CD4-positive, CD25-positive, alpha-beta regulatory T cell (primary cell): ENCODE results near the gene MFSD2A. TPM values are rescaled to one million over a fixed set of nuclear protein-coding genes. Genes with fewer than 3 reads are reported as not detected.
A peak's percentile ranks its signal among the peaks of the same experiment; 100 is the strongest.

Experiments used
- ATAC-seq, 2 donors: fragments of 150-1000 bp; cut with Tn5 transposase; one replicate each; pipeline ENCODE4 v1.10.0; 2021; ENCODE audit warnings: low read depth in 2 of 2, moderate number of reproducible peaks in 2 of 2, moderate library complexity in 1 of 2
- DNase-seq, 3 donors: peaks; one replicate each; pipeline versions ENCODE4 v3.0.0 to v3.0.0-alpha.2; 2012 to 2022; ENCODE audit warnings: mixed read lengths in 1 of 3
- H3K27ac ChIP-seq: one replicate; pipeline ENCODE4 v1.7.0; 2013; ENCODE audit warnings: mild to moderate bottlenecking, low read length; ENCODE audit not compliant: insufficient read depth, poor library complexity, severe bottlenecking
- H3K27me3 ChIP-seq: one replicate; pipeline ENCODE4 v1.7.0; 2013; ENCODE audit warnings: low read length; ENCODE audit not compliant: control insufficient read depth, insufficient read depth
- H3K36me3 ChIP-seq: one replicate; pipeline ENCODE4 v1.7.0; 2013; ENCODE audit warnings: mild to moderate bottlenecking, low read length, moderate library complexity; ENCODE audit not compliant: control insufficient read depth, insufficient read depth
- H3K4me1 ChIP-seq: 2 replicates; pipeline ENCODE4 v1.7.0; 2013; ENCODE audit warnings: mild to moderate bottlenecking, low read length; ENCODE audit not compliant: insufficient read depth, control insufficient read depth, poor library complexity, severe bottlenecking
- H3K4me3 ChIP-seq: one replicate; pipeline ENCODE4 v1.7.0; 2013; ENCODE audit warnings: low read depth, mild to moderate bottlenecking, low read length, moderate library complexity
- H3K9me3 ChIP-seq, 2 experiments: 1 replicate in 1 of 2; 2 replicates in 1 of 2; pipeline ENCODE4 v1.7.0; 2013; ENCODE audit warnings: low read length in 2 of 2, mild to moderate bottlenecking in 1 of 2, moderate library complexity in 1 of 2; ENCODE audit not compliant: control insufficient read depth in 2 of 2
- H3K27ac Mint-ChIP-seq, 3 donors: one replicate each; pipeline ENCODE4 v1.8.0; 2020 to 2022; ENCODE audit warnings: mild to moderate bottlenecking in 3 of 3, mixed read lengths in 3 of 3, moderate library complexity in 2 of 3
- H3K27me3 Mint-ChIP-seq: one replicate; pipeline ENCODE4 v1.8.0; 2022; ENCODE audit warnings: mild to moderate bottlenecking, mixed read lengths
- H3K36me3 Mint-ChIP-seq: one replicate; pipeline ENCODE4 v1.8.0; 2020; ENCODE audit warnings: mixed read lengths
- H3K4me1 Mint-ChIP-seq, 4 donors: one replicate each; pipeline ENCODE4 v1.8.0; 2020 to 2022; ENCODE audit warnings: mixed read lengths in 4 of 4, mild to moderate bottlenecking in 1 of 4
- H3K4me3 Mint-ChIP-seq, 4 donors: one replicate each; pipeline ENCODE4 v1.8.0; 2020 to 2022; ENCODE audit warnings: mild to moderate bottlenecking in 4 of 4, mixed read lengths in 4 of 4, moderate library complexity in 3 of 4
- H3K9me3 Mint-ChIP-seq, 7 donors: one replicate each; pipeline ENCODE4 v1.8.0; 2020 to 2022; ENCODE audit warnings: mixed read lengths in 7 of 7, mild to moderate bottlenecking in 3 of 7, moderate library complexity in 2 of 7
- polyA plus RNA-seq, 4 donors: library from polyadenylated mRNA; unstranded; fragments of 300-500 nt; fragmentation: Illumina TruSeq; gene quantifications; one replicate each; pipeline ENCODE4 v1.2.3, GENCODE V29; 2021
- total RNA-seq: library from RNA; stranded (reverse); gene quantifications from one replicate; pipeline ENCODE4 v1.2.3, GENCODE V29; 2022

MFSD2A gene
- total and polyA plus RNA-seq, 5 donors from 2014 or later = 0.27 to 3.7 (median 0.39) TPM; not detected in 2

DNA sequence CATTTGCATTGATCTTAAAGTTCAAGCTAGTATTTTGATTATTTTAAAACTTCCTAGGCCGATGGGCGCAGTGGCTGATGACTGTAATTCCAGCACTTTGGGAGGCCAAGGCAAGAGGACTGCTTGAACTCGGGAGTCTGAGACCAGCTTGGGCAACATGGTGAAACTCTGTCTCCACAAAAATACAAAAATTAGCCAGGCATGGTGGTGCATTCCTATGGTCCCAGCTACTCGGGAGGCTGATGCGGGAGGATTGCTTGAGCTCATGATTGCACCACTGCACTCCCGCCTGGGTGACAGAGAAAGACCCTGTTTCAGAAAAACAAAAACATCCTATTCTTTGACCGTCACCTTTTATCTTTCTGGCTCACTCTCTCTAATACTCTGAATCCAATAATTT is 30.0 kb downstream of the MFSD2A start:
- DNase-seq (no peak), ATAC-seq (no peak)
- H3K27ac ChIP-seq = no peak overlapping the region
- no peaks in the 10 kb centered on the region for H3K9me3 ChIP-seq
- Mint-ChIP-seq H3K27ac (no peak overlapping the region), H3K9me3 (no peaks in the 10 kb centered on the region), H3K4me1 (no peaks in the 10 kb centered on the region), H3K27me3 (peaks cover 4% of the 10 kb centered on the region), H3K4me3 (no peak overlapping the region), H3K36me3 (no peaks in the 10 kb centered on the region)
- H3K36me3 ChIP-seq = no peaks in the 10 kb centered on the region
- H3K4me1 ChIP-seq = no peaks in the 10 kb centered on the region
- no peak overlapping the region for H3K4me3 ChIP-seq
- H3K27me3 ChIP-seq = peaks cover 1% of the 10 kb centered on the region

DNA sequence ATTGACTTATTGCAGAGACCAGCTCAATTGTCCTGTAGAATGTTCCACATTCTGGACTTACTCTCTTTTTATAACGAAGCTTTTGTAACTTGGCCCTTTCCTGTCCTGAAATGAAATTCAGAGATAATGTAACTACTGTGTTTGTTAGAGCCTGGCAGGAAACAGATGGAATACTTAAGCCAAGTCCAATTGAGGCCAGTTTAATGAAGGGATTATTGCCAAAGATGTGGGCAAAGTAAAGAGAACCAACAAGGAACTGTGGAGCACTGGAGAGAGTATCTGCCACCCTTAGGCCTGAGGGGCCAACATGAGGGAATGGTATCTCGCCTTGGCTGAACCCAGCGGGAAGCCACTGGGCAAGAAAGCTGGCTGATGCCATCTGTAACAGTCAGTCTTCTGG is 32.9 kb downstream of the MFSD2A start:
- Histone ChIP-seq H3K9me3 (no peaks in the 10 kb centered on the region), H3K27me3 (peaks cover 1% of the 10 kb centered on the region), H3K27ac (no peak overlapping the region), H3K36me3 (no peaks in the 10 kb centered on the region), H3K4me3 (no peak overlapping the region), H3K4me1 (no peaks in the 10 kb centered on the region)
- peak overlapping the region in 1 of 3 donors; percentile 72 for H3K27ac Mint-ChIP-seq
- peaks cover 4% of the 10 kb centered on the region for H3K27me3 Mint-ChIP-seq
- ATAC-seq (no peak), DNase-seq (no peak)
- H3K4me3 Mint-ChIP-seq = no peak overlapping the region
- H3K9me3 Mint-ChIP-seq = no peaks in the 10 kb centered on the region
- no peaks in the 10 kb centered on the region for H3K36me3 Mint-ChIP-seq
- no peaks in the 10 kb centered on the region for H3K4me1 Mint-ChIP-seq

- Mint-ChIP-seq H3K27ac (no peak overlapping the region), H3K36me3 (no peaks in the 10 kb centered on the region), H3K9me3 (peaks cover 0 to 2% (median 0%) of the 10 kb centered on the region in 7 donors), H3K4me3 (no peak overlapping the region), H3K27me3 (peaks cover 4% of the 10 kb centered on the region), H3K4me1 (no peaks in the 10 kb centered on the region)
- Histone ChIP-seq H3K36me3 (no peaks in the 10 kb centered on the region), H3K4me1 (no peaks in the 10 kb centered on the region), H3K4me3 (no peak overlapping the region), H3K9me3 (no peaks in the 10 kb centered on the region), H3K27me3 (peaks cover under 1% of the 10 kb centered on the region), H3K27ac (no peak overlapping the region)
- DNase-seq (no peak), ATAC-seq (no peak)
Measured at GRCh38 chr1:39988618-39989343, 33.8 kb downstream of the MFSD2A start.

DNA sequence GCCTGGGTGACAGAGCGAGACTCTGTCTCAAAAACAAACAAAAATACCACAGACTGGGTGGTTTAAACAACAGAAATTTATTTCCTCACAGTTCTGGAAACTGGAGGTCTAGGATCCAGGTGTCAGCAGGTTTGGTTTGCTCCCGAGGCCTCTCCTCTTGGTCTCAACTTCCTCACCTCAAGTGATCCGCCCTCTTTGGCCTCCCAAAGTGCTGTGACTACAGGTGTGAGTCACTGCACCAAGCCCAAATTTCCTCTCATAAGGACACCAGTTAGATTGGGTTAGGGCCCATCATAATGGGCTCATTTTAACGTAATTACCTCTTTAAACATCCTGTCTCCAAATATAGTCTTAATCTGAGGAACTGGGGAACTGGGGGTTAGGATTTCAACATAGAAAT is 35.5 kb downstream of the MFSD2A start:
- DNase-seq (no peak), ATAC-seq (no peak)
- Histone ChIP-seq H3K4me1 (no peaks in the 10 kb centered on the region), H3K9me3 (no peaks in the 10 kb centered on the region), H3K27me3 (no peaks in the 10 kb centered on the region), H3K27ac (no peak overlapping the region), H3K36me3 (no peaks in the 10 kb centered on the region), H3K4me3 (no peak overlapping the region)
- no peaks in the 10 kb centered on the region for H3K36me3 Mint-ChIP-seq
- no peak overlapping the region for H3K4me3 Mint-ChIP-seq
- peaks cover 4% of the 10 kb centered on the region for H3K27me3 Mint-ChIP-seq
- no peaks in the 10 kb centered on the region for H3K4me1 Mint-ChIP-seq
- peaks cover 0 to 2% (median 0%) of the 10 kb centered on the region in 7 donors for H3K9me3 Mint-ChIP-seq
- no peak overlapping the region for H3K27ac Mint-ChIP-seq

DNA sequence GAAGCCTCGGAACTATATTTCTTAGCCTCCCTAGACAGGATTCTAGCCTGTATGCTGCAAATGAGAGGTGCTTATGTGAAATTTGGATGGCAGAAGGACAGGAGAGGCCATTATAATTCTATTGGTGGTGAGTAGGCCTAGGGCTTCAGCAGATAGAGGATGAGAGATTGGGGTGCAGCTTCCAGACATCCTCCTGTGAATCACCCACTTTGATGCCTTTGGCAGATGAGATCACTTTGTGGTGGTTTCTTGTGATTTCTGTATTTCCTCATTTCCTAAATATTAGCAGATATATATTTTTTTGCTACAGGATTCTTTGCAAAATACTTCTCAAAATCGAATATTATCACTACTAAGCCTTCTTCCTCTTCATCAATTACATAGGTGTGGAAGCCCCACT is 37.3 kb downstream of the MFSD2A start:
- peaks cover 4% of the 10 kb centered on the region for H3K27me3 Mint-ChIP-seq
- Histone ChIP-seq H3K27ac (no peak overlapping the region), H3K36me3 (no peaks in the 10 kb centered on the region), H3K4me3 (no peak overlapping the region), H3K27me3 (no peaks in the 10 kb centered on the region), H3K4me1 (peaks cover 8% of the 10 kb centered on the region), H3K9me3 (no peaks in the 10 kb centered on the region)
- peaks cover 0 to 2% (median 0%) of the 10 kb centered on the region in 7 donors for H3K9me3 Mint-ChIP-seq
- ATAC-seq = no peak
- no peak for DNase-seq
- no peaks in the 10 kb centered on the region for H3K36me3 Mint-ChIP-seq
- H3K4me3 Mint-ChIP-seq = no peak overlapping the region
- H3K27ac Mint-ChIP-seq = no peak overlapping the region
- H3K4me1 Mint-ChIP-seq = peaks cover 3 to 14% (median 11%) of the 10 kb centered on the region in 4 donors

- peaks cover 0 to 2% (median 0%) of the 10 kb centered on the region in 7 donors for H3K9me3 Mint-ChIP-seq
- no peaks in the 10 kb centered on the region for H3K9me3 ChIP-seq
- H3K4me1 Mint-ChIP-seq = peaks cover 3 to 14% (median 11%) of the 10 kb centered on the region in 4 donors
- no peak for DNase-seq
- no peak overlapping the region for H3K27ac ChIP-seq
- H3K27me3 Mint-ChIP-seq = peaks cover 4% of the 10 kb centered on the region
- H3K36me3 ChIP-seq = no peaks in the 10 kb centered on the region
- no peaks in the 10 kb centered on the region for H3K27me3 ChIP-seq
- H3K4me3 ChIP-seq = no peak overlapping the region
- no peak for ATAC-seq
- H3K36me3 Mint-ChIP-seq = no peaks in the 10 kb centered on the region
- no peak overlapping the region for H3K4me3 Mint-ChIP-seq
- peaks cover 8% of the 10 kb centered on the region for H3K4me1 ChIP-seq
- no peak overlapping the region for H3K27ac Mint-ChIP-seq
Measured at GRCh38 chr1:39992888-39993287, 37.9 kb downstream of the MFSD2A start.

DNA sequence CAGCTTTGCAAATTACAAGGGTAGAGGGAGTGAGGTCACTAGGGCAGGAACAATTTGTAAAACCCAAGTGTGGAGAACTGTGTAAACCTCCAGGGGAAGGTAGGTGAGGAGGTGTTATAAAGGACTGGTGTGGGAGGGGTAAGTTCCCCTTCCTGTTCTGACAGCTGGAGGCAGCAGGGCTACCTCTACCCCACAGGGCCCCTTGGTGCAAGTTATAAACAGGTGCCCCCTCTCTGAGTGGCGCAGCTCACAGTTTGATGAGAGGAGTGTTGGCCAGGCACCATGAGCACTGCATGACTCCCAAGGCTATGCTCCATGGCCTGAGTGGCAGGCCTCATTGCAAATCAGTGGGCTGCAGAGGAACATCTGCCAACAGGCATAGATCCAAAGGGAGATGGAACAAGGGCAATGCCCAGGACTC is 41.0 kb downstream of the MFSD2A start:
- no peak overlapping the region for H3K27ac ChIP-seq
- ATAC-seq (peak; percentile 77 to 94), DNase-seq (peak in 1 of 3 donors; percentile 32)
- H3K4me3 Mint-ChIP-seq = no peak overlapping the region
- peaks cover 3 to 14% (median 11%) of the 10 kb centered on the region in 4 donors for H3K4me1 Mint-ChIP-seq
- H3K27me3 ChIP-seq = no peaks in the 10 kb centered on the region
- H3K27ac Mint-ChIP-seq = peak overlapping the region in 2 of 3 donors; percentile 66 to 74
- no peaks in the 10 kb centered on the region for H3K27me3 Mint-ChIP-seq
- no peak overlapping the region for H3K4me3 ChIP-seq
- H3K4me1 ChIP-seq = peaks cover 8% of the 10 kb centered on the region
- H3K9me3 ChIP-seq = no peaks in the 10 kb centered on the region
- H3K36me3 ChIP-seq = no peaks in the 10 kb centered on the region
- no peaks in the 10 kb centered on the region for H3K36me3 Mint-ChIP-seq
- peaks cover 0 to 2% (median 0%) of the 10 kb centered on the region in 7 donors for H3K9me3 Mint-ChIP-seq
